HT-29 (cell line): Measurements from ENCODE around the gene AGBL1. TPM values are rescaled to one million over a fixed set of nuclear protein-coding genes. Genes with fewer than 3 reads are reported as not detected.

Experiments
- DNase-seq: peaks from one replicate; pipeline ENCODE4 v3.0.0-alpha.2; 2015; ENCODE audit warnings: low spot score
- total RNA-seq: library from RNA; depleted of rRNA; stranded (reverse); fragments of >200 nt; shearing (Covaris generic); gene quantifications from 2 replicates; pipeline ENCODE4 v1.2.3, GENCODE V29; 2014

AGBL1 gene
- total RNA-seq, 1 experiment from 2014 or later: not detected

- no peak for DNase-seq
Observed at GRCh38 chr15:86797135-86797534, 717.5 kb downstream of the AGBL1 start.

GRCh38 chr15:86799226-86799625 lies 719.6 kb downstream of the AGBL1 start:
- DNase-seq: no peak

- DNase-seq: no peak
Observed at GRCh38 chr15:86802244-86802643, 722.6 kb downstream of the AGBL1 start.

GRCh38 chr15:86804406-86804805 lies 724.7 kb downstream of the AGBL1 start:
- no peak for DNase-seq

GRCh38 chr15:86810329-86810728 lies 730.7 kb downstream of the AGBL1 start:
- no peak for DNase-seq

- no peak for DNase-seq
Observed at GRCh38 chr15:86813892-86814291, 734.2 kb downstream of the AGBL1 start.

GRCh38 chr15:86829245-86829644 lies 749.6 kb downstream of the AGBL1 start:
- no peak for DNase-seq

- DNase-seq: no peak
Observed at GRCh38 chr15:86830304-86830703, 750.6 kb downstream of the AGBL1 start.

- DNase-seq: no peak
Observed at GRCh38 chr15:86833595-86833994, 753.9 kb downstream of the AGBL1 start.

- DNase-seq: no peak
Observed at GRCh38 chr15:86834115-86834863, 754.6 kb downstream of the AGBL1 start.

- no peak for DNase-seq
Observed at GRCh38 chr15:86837294-86838061, 757.8 kb downstream of the AGBL1 start.

- no peak for DNase-seq
Observed at GRCh38 chr15:86839502-86839901, 759.8 kb downstream of the AGBL1 start.

GRCh38 chr15:86840996-86841395 lies 761.3 kb downstream of the AGBL1 start:
- no peak for DNase-seq

- DNase-seq: no peak
Observed at GRCh38 chr15:86842199-86842598, 762.5 kb downstream of the AGBL1 start.

GRCh38 chr15:86846036-86846435 lies 766.4 kb downstream of the AGBL1 start:
- no peak for DNase-seq

GRCh38 chr15:86849136-86849535 lies 769.5 kb downstream of the AGBL1 start:
- no peak for DNase-seq

GRCh38 chr15:86849558-86850285 lies 770.1 kb downstream of the AGBL1 start:
- no peak for DNase-seq

GRCh38 chr15:86850939-86851338 lies 771.3 kb downstream of the AGBL1 start:
- no peak for DNase-seq

- DNase-seq: no peak
Observed at GRCh38 chr15:86852741-86853140, 773.1 kb downstream of the AGBL1 start.

- DNase-seq: no peak
Observed at GRCh38 chr15:86854176-86854575, 774.5 kb downstream of the AGBL1 start.

GRCh38 chr15:86855307-86856291 lies 775.9 kb downstream of the AGBL1 start:
- DNase-seq: no peak
